H1 (cell line): Measurements from ENCODE around the gene NEB. TPM values are rescaled to one million over a fixed set of nuclear protein-coding genes. Genes with fewer than 3 reads are reported as not detected.

Experiments
- ATF2 ChIP-seq: IDR thresholded peaks from 2 replicates; pipeline ENCODE4 v1.6.1; 2012; ENCODE audit warnings: low read length, inconsistent platforms
- CTCF ChIP-seq, 3 experiments: IDR thresholded peaks; 1 replicate in 2 of 3; 2 replicates in 1 of 3; pipeline versions ENCODE4 v1.5.1 to v1.6.1; 2011; ENCODE audit warnings: low read length in 3 of 3, mild to moderate bottlenecking in 3 of 3, inconsistent platforms in 2 of 3, low read depth in 1 of 3, moderate library complexity in 1 of 3; ENCODE audit not compliant: insufficient read depth in 1 of 3; ENCODE audit errors: control extremely low read depth in 1 of 3
- EZH2 ChIP-seq: fragments of 200-600 bp; sonication (generic); IDR thresholded peaks from 2 replicates; pipeline ENCODE4 v1.7.1; 2012; ENCODE audit warnings: low read depth, mild to moderate bottlenecking, moderate library complexity, low read length, inconsistent platforms; ENCODE audit not compliant: severe bottlenecking
- NANOG ChIP-seq: IDR thresholded peaks from 2 replicates; pipeline ENCODE4 v1.6.1; 2011; ENCODE audit warnings: low read length, low read depth, mild to moderate bottlenecking, inconsistent platforms; ENCODE audit not compliant: insufficient read depth, poor library complexity, severe bottlenecking
- SAP30 ChIP-seq: fragments of 300-600 bp; sonication (generic); IDR thresholded peaks from 2 replicates; pipeline ENCODE4 v1.7.1; 2012; ENCODE audit warnings: low read length, moderate library complexity, mild to moderate bottlenecking, inconsistent platforms; ENCODE audit not compliant: insufficient read depth, insufficient replicate concordance
- SP4 ChIP-seq: IDR thresholded peaks from 2 replicates; pipeline ENCODE4 v1.6.1; 2012; ENCODE audit warnings: low read length, inconsistent platforms
- TBP ChIP-seq: IDR thresholded peaks from 2 replicates; pipeline ENCODE4 v1.6.1; 2011; ENCODE audit warnings: low read depth, low read length, improper control_type of control experiment
- polyA plus RNA-seq, 7 experiments: library from polyadenylated mRNA; depleted of rRNA in 3 of 7; stranded (reverse) in 5 of 7; unstranded in 2 of 7; fragments of >200 nt in 5 of 7; fragments of 200-250 nt in 2 of 7; gene quantifications; 1 replicate in 5 of 7; 2 replicates in 1 of 7; 4 replicates in 1 of 7; pipeline versions ENCODE4 v1.2.1 to v1.2.3, GENCODE V29; 2011 to 2013; ENCODE audit warnings: missing spikeins in 2 of 7, mixed read lengths in 2 of 7
- total RNA-seq: library from RNA; stranded (reverse); fragmentation: NEBNext Ultra II Directional; extraction: Animal tissue kit (Norgen Biotek cat#: 25700); gene quantifications from 2 replicates; pipeline ENCODE4 v1.2.1, GENCODE V29; 2021

The NEB gene
- total and polyA plus RNA-seq, 2 of the 8 experiments (the other 6 are each of a cell fraction or from before 2014, with no cell fraction given), result 1.4 to 2.5 TPM

GRCh38 chr2:151670346-151670745 lies 63.9 kb downstream of the NEB start (continued):
- TF ChIP-seq CTCF (IDR thresholded peaks at IDR 0.05; ENCODE audit: control extremely low read depth in 1 of 3, insufficient read depth in 1 of 3, low read depth in 1 of 3, low read length in 3 of 3) (no peak), SAP30 (no peak), NANOG (no peak), ATF2 (no peak), TBP (no peak), SP4 (no peak), EZH2 (no peak)
